Activated T-cell treated with anti-CD3 and anti-CD28 coated beads for 24 hours (primary cell): ENCODE results near the gene PXDN.
"Not testable (repeated sequence)": the region's sequence is repeated elsewhere in the genome, so short reads cannot be mapped to it uniquely, and the experiment has no call there.

Experiments
- DNase-seq: peaks from one replicate; pipeline ENCODE4 v3.0.0-alpha.2; 2020; ENCODE audit warnings: low read depth

Gene PXDN

DNA sequence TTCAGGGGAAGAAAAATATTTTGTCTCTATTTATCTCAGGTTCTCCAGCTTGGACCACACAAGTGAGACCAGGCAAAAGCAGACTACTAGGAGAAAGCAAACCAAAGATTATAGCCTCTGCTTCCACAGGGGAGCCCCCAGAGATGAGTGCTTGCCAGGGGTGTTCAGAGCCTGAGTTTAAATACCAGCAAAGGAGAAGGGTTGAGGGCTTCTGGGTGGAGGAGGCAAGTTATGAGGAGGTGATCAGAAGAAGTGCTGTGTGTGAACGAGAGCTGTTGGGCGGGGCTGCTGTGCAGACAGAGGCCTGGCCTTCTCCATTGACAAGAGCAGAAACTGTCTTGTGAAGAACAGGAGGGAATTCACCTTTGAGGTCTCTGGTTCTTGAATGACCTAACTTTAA, 32.8 kb upstream of the PXDN start:
- DNase-seq: no peak

DNA sequence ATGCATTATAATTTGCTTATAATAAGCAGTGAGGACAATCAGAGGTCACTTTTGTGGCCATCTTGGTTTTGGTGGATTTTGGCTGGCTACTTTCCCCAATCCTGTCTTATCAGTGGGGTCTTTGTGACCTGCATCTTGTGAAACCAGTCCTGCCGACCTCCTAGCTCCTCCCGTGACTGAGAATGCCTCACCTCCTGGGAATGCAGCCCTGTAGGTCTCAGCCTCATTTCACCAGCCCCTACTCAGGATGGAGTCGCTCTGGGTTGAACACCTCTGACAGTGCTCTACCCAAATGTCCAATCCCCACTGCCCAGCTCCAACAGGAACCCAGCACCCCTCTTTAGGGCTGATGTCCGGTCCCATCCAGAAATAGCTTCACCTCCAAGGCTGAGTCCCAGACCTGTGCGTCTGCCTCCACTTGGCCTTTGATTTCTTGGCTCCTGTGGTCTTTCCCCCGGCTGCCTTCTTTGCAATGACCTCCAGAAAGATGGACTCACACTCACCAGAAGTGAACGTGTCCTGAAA, 31.3 kb upstream of the PXDN start:
- DNase-seq: no peak

DNA sequence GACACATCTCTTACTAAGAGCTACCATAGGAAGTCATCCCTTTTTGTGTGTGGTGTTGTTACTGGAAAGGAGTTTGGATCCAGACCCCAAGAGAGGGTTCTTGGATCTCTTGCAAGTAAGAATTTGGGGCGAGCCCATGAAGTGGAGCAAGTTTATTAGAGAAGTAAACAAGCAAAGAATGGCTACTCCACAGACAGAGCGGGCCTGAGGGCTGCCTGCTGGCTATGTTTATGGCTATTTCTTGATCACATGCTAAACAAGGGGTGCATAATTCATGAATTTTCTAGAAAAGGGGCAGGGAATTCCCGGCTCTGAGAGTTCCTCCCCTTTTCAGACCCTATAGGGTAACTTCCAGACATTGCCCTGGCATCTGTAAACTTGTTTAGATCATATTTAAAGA, 30.6 kb upstream of the PXDN start:
- no peak for DNase-seq

DNA sequence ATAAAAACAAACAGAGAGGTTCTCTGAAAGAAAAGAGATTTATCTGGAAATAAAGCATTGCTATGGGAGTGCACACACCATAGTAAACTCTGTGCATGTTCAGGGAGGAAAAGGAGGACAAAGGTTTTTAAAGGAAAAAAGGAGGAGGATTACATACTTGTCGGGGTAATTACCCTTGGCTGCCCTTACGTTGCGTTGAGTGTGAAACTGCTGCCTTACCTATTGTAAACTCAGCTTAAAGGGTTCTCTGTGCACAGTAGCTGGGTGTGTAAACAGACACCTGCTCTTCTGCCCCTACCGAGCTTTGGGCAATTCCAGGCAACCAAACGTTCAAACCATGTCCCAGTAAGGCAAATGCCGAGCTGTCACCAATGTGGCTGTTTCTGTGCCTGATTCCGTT, 29.6 kb upstream of the PXDN start:
- DNase-seq: no peak

DNA sequence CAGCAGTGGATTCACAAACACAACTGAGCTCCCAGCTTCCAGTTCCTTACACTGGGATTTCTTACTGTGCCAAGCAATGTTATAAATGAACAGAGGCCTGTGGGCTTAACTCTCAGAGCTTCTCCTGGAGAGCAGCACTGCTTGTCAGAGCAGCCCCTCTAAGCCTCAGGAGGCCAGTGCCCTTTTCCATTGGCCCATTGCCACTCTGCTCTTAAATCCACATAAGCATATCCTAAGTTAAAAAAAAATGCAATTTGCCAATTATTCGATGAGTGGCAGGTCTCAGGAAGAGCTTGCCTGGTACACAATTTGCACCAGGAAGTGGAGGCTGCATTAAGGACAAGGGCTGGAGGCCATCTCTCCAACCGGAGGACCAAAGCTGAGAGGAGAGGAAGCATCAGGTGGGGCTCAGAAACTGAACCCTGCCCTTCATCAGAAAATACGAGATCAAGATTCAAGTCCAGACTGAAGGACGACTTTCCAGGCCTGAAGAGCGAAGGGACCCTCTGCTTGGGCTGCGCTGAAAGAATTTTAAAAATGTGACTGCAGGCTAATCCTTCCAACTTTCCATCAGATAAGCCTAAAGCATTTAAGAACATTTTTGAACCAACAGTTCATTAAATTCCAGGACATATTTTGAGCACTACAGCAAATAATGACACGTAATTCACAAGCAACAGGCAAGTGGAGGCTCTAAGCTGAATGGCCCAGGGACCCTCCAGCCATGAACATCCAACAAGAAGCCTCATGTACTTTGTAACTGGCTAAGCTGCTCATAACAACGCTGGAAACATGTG, 28.4 kb upstream of the PXDN start:
- DNase-seq: no peak

DNA sequence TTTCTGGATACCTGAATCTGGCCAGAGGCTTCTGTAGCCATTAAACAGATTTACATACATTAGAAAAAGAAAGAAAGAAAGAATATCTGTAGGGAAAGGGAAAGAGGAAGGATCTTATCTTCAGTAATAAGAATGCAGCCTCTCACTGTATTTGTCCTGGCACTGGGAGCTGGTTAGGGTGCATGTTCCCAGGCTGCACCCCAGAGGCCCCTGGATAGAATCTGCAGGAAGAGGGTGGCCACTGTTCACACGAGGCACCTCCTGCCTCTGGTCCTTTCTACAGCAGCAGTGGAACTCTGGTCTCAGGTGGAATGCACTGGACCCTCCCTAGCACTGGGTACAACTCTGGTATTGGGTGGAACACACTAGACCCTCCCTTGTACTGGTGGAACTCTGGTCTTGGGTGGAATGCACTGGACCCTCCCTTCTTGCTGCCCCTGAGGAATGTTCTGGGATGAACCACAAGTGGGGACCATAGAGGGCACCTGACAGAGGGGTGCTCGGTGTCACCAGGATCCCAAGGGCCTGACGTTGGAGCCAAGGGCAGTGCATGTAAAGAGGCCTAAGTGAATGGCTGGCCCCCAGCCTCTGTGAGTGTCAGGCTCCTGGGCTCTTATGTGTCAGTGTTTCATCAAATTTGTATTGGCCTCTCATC, 27.4 kb upstream of the PXDN start:
- DNase-seq: no peak

DNA sequence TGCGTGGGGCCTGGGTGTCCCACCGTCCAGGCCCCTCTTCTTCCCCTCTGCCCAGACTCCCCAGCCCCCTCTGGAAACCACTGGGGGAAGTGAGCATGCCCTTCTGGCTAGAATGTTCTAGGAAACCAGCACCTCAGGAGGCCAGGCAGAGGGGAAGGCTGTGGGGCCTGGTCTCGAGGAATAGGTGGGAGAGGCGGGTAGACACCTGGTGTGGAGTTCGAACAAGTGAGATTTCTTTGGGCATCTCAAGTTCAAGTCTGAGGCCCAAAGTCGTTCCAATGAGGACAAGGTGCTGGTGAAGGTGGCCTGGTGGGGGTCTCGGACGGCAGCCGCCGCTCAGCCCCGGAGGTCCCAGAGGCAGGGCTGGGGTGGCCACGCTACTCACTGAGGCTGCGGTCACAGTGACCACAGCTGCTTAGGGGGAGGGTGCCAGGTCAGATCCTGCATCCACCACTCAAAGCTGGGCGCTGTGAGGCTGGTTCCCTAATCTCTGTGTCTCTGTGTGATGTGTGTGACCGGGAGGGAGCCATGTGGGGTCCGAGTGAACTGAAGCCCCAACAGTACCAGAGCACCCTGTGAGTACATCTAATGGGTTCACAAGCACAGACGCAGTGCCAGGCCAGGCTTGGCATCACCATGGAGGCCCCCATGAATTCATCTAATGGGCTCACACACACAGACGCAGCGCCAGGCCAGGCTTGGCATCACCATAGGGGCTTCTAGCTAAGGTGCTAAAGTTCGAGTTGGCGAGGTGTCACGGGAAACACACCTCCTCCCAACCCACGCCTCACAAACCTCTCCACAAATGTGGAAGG, 26.5 kb upstream of the PXDN start:
- no peak for DNase-seq

DNA sequence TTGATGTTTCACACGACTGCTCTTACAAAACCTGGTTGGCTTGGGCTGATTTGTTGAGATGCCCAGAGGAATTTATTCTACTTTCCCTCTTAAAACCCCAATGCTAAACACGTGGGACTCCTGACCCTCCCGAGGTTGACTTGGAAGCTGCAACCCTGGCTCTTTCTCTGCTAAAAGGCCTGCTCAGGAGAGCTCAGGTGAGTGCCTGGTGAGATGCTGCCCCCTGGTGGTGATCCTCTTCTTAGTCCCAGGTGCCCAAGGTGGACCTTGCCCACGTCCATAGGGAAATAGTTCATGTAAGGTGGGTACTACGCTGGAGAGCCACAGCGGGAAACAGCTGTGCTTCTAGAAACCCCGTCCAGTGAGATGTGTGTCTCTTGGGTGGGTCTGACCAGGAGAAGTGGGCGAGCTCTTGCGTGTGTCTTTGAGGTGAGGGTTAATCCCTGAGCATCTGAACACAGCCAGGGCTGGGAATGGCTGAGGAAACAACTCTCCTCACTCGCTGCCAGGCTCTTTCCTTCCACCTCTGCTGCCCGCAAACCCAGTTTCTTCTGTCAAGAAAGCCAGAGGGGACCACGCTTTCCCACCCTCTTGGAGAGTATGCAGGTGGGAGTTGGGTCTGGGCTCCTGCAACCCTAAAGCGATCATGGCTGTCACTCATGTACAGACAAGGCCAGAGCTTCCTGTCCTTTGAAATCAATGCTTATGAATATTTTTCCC, 25.5 kb upstream of the PXDN start:
- peak; percentile 27 for DNase-seq

DNA sequence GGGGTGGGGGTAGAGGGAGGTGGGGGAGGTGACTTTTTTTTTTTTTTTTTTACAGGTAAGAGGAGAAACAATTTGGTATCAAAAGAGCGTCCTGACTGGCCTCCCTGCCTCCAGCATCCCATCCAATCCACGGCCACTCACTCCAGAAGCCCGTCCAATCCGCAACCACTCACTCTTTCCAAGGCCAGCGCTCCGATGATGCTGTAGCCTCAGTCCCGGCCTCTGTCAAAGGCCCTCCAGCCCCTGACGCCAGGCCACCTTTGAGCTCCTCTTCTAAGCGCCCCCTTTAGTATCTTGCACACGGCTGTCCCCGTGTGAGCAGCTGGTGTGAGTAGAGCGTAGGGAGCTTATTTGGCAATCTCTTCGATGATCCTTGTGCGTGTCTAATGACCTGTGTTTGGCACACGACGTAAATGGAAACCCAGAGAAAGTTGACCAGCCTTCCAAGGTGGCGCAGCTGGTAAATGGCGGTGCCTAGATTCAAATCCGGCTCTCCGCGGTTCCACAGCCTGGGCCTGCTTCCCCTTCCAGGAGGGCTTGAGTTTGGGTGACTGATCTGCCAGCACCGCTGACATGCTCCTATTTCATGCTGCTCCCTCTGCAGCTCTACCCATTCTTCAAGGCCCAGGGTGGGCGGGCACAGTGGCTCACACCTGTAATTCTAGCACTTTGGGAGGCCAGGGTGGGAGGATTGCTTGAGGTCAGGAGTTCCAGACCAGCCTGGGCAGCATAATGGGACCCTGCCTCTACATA, 23.8 kb upstream of the PXDN start:
- DNase-seq: no peak

DNA sequence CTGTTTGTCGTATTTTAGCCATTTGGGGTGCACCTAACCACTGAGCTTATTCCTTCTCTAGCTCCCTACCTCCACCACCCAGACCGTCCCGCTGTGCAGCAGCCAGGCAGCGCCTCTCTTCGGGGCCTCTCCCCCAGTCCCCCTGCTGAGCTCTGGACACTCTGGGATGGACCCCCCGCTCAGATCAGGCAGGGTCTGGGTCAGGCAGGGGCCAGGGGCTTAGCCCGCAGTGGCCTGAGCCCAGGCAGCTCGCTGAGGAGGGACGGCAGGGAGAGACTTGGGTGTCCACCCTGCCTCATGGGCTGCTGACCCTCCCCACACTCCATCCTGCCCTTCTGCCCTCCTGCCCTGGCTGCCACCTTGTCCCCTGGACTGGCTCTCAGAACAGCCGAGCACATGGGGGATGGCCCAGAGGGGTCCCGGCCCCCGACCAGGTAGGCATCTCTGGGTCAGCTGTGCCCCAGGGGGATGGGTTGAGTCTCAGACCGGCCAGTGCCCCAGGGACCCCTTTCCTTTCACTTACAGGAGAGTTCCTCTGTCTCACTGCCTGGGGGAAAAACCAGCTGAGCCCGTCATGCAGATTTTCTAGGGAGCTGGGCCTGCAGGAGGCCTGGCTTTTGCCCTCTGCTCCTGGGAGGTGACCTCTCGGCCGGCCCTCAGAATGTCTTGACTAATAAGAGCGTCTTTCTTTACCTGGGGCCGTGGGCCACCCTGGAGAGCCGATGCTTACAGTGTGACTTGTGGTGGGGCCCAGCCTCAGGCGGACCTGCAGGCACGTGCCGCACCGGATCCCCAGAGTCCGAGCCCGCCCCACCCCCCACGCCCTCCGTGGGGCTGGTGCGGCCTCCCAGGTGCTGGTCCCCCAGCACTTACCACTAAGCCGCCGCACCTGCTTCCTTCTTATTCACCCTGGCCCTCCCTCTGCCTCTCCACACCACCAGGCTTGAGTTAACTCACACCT, 22.8 kb upstream of the PXDN start:
- no peak for DNase-seq

DNA sequence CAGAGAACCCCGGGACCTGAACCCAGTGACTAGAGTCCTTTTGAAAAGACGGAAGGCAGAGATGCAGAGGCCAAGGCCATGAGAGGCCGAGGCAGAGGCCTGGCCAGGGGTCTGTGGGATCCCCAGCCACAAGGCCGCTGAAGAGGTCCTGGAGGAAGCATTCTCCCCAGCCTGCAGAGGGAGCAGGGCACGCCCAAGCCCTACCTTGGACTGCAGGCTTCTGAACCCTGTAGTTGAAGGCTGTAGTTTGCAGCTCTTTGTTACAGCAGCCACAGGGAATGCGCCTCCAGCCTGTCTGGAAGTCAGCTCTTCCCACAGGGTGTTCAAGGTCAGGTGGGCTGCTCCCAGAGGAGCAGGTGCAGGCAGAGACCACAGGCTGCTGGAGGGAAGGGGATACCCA, 22.1 kb upstream of the PXDN start:
- DNase-seq: no peak

DNA sequence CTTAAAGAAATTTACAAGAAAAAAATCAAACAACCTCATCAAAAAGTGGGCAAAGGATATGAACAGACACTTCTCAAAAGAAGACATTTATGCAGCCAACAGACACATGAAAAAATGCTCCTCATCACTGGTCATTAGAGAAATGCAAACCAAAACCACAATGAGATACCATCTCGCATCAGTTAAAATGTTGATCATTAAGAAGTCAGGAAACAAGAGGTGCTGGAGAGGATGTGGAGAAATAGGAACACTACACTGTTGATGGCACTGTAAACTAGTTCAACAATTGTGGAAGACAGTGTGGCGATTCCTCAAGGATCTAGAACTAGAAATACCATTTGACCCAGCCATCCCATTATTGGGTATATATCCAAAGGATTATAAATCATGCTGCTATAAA, 20.9 kb upstream of the PXDN start:
- DNase-seq: not testable (repeated sequence)

DNA sequence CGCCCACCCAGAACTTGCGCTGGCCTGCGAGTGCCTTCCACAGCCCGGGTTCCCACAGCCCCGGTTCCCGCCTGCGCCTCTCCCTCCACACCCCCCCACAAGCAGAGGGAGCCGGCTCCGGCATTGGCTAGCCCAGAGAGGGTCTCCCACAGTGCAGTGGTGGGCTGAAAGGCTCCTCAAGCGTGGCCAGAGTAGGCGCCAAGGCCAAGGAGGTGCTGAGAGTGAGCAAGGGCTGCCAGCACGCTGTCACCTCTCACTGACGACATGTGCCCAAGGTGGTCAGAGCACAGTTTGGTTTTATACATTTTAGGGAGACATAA, 15.3 kb upstream of the PXDN start:
- no peak for DNase-seq

DNA sequence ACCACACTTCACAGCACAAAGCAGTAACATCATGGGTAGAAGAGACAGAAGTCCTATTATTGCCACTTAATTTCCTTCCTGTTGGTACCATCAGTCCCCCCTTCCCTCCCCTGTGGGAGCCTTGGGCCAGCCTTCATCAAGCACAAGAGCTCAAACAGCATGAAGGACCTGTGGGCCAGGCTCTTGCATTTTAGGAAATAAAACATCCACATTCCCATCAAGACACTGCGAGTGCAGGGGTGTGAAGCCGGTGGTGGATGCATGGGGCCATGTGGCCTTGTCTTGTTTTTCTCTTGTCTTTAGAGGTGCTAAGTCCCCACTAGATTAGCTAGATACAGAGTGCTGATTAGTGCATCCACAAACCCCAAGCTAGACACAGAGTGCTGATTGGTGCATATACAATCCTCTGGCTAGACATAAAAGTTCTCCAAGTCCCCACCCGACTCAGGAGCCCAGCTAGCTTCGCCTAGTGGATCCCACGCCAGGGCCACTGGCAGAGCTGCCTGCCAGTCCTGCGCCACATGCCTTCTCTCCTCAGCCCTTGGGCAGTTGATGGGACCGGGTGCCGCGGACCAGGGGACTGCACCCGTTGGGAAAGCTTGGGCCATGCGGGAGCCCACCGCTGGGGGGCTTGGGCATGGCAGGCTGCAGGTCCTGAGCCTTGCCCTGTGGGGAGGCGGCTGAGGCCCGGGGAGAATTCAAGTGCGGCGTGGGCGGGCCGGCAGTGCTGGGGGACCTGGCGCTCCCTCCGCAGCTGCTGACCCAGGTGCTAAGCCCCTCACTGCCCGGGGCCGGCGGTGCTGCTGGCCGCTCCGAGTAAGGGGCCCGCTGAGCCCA, 14.7 kb upstream of the PXDN start:
- DNase-seq: no peak

DNA sequence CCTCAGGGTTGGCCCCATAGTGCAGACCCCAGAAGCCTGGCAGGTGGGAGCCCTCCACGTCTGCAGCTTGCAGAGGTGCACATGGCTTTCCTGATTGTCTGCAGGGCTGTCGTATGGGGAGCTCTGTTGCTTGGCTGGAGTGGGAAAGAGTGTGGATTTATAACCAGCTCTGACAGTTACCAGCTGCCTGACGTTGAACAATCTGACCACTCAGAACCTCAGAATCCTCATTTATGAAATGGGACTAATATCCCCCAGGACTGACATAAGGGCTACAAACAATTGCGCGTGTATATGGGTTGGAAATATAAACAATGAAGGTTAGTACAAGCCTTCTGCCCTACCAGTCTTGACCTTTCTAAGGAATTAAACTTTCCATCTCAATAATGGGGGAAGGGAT, 13.9 kb upstream of the PXDN start:
- no peak for DNase-seq

DNA sequence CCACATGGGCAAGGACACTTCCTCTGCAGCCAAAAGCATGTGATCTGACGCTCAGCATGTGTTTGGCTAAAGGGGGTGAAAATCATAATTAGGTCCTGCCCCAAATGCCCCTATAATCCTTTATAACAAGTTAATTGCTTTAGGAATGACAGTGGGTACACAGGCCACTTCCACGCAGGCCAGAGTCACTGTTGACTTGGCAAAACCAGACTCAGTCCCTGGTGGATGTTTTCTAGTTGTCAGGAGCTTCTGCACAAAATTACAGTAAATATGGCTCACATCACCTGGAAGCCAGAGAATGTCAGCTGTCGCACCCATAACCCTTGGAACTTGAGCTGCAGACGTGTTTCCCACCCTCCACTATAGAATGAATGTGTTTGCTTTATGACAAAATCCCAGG, 13.3 kb upstream of the PXDN start:
- DNase-seq: no peak

DNA sequence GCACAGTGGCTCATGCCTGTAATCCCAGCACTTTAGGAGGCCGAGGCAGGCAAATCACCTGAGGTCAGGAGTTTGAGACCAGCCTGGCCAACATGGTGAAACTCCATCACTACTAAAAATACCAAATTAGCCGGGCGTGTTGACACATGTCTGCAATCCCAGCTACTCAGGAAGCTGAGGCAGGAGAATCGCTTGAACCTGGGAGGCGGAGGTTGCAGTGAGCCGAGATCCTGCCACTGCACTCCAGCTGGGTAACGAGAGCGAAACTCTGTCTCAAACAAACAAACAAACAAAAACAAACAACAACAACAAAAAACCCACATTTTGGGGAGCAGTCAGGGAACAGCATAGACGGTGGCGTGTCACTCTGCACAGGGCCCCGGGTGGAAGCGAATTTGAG, 12.8 kb upstream of the PXDN start:
- not testable (repeated sequence) for DNase-seq

DNA sequence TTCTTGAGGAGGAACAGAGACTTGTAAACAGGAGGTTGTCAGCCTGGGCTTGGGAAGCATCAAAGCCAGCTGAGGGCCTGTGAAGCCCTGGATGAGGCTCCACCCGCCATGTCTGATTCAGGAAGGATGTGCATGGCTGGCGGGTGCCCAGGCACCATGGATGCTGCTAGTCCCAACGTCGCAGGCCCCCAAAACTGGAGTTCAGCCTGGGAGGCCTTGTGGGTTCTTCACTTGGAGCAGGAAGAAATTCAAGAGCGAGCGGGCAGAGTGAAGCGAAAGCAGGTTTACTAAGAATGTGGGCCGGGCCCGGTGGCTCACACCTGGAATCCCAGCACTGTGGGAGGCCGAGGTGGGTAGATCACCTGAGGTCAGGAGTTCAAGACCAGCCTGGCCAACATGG, 12.1 kb upstream of the PXDN start:
- no peak for DNase-seq

DNA sequence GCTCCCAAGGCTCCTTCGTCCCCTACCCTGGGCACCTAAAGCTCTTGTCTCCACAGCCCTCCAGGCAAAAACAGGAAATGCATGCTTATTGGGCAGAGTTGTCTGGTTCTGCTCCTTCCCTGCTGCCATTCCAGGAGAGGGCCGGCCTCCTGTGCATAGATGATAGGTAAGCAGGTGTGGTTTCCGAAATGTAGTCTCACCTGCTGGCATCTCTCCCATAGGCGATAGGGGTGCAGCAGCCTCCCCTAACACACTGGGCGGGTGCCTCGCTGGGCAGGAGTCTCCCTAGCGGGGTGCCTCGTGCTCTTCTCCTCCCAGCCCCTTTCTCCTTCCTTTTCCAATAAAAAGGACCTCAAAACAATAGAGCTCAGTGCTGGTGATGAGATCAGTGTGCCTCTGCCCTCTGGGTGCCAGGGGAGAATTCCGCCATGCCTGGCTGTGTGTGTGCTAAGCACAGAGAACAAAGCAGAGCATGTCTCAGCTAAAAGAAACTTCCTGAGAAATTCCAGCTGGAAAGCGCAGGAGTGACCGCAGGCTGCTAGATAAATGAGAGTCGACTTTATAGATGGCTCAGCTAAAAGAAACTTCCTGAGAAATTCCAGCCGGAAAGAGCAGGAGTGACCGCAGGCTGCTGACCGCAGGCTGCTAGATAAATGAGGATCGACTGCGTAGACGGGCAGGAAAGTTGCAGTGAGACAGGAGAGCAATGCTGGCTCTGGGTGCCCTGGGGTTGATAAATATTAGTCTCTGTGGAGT, 11.3 kb upstream of the PXDN start:
- no peak for DNase-seq
